GM12801 (cell line): ENCODE measurements around the gene MTERF4.

Experiments
- CTCF ChIP-seq: IDR thresholded peaks from one replicate; pipeline ENCODE4 v1.5.1; 2011; ENCODE audit warnings: control low read depth; ENCODE audit not compliant: insufficient read length; ENCODE audit errors: extremely low read depth

MTERF4 gene

DNA sequence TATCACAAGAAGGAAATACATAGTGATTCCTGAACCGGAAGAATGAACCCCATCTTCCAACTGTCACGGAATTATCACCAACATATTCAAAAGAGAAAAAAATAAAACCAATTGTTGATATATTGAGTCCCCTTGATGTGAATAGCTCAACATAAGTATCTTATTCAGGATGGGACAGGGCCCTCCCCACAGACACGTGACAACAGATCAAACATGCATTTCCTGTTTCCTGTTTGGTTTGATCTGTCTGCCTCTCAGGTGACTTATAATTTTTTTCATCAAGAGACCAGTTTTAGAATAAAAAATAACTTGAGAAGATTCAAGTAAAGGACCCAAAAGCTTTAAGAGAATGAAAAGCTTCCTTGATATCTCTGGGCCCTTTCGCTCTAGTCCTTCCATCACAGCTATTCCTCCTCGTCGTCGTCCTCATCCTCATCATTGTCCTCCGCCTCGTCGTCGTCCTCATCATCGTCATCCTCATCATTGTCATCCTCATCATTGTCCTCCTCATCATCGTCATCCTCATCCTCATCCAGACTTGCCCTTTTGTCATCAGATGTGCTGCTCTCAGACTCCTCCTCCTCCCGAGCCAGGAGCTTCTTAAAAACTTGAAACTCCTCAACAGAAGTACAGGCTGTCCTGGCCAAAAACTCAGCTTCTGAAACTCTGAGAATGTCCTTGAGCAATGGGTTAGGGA lies 6.3 kb downstream of the MTERF4 start:
- no peak for TF ChIP-seq CTCF

- no peak for TF ChIP-seq CTCF
Measured at GRCh38 chr2:241094924-241095420, 7.1 kb downstream of the MTERF4 start.

DNA sequence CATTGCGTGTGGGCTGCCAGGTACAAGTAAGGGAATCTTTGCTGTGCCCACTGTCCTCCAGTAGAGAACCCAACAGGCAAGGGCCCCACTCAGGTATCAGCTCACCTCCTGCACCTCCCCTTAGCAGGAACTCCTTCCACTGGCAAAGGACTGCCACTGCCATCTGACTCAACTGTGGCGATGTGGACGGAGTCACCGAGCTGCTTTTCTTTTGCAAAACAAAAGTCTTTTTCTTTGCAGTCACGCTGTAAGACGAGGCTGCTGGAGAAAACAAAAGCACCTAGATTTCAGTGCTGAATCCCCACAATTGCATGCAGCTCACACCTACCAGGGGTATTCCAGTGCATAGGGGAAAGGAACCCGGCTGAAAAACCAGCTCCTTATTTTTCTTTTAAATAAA lies 7.9 kb downstream of the MTERF4 start:
- no peak for TF ChIP-seq CTCF

DNA sequence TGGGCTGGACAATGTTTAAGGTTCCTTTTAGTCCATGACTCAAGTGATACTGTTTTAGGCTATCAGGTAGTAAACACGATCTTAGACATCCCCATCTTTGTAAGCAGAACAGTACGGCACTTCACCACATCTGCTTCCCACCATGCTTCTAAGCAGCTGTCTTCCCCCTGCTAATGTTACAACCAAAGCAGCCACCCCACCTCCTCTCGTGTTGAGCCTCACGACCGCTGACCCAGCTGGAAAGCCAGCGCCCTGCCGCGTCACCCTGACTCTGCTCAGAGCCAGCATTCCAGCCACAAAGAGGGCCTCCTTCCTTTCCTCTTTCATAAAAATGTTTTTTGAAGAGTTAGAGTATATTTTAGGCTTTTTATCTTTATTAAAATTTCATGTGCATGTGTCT lies 9.4 kb downstream of the MTERF4 start:
- TF ChIP-seq CTCF: no peak

- no peak for TF ChIP-seq CTCF
Measured at GRCh38 chr2:241091734-241092445, 10.2 kb downstream of the MTERF4 start.

DNA sequence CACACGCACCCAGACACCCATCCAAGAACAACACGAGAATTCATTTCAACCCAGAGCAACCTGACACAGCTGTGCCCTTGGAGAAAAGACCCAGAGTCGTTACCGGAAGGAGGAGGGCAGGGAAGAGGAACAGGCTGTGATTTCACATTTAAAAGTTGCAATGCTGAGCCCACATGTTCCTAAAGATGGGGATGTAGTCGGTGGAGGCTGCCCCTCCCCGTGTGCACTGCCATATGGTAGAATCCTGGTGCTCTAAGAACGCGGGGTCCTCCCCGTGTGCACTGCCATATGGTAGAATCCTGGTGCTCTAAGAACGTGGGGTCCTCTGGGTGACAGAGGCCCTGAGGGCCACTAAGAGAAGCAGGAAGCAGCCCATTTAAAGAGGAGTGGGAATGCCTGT lies 10.9 kb downstream of the MTERF4 start:
- no peak for TF ChIP-seq CTCF

GRCh38 chr2:241088791-241089732 lies 13.0 kb downstream of the MTERF4 start:
- TF ChIP-seq CTCF: no peak
